ENCODE results near the gene ARHGAP9. TPM values are rescaled to one million over a fixed set of nuclear protein-coding genes. Genes with fewer than 3 reads are reported as not detected.

Gene ARHGAP9
- total and polyA plus RNA-seq, 2 of the 8 experiments (the other 6 are each of a cell fraction or from before 2014, with no cell fraction given): 3.2 to 6.0 TPM

DNA sequence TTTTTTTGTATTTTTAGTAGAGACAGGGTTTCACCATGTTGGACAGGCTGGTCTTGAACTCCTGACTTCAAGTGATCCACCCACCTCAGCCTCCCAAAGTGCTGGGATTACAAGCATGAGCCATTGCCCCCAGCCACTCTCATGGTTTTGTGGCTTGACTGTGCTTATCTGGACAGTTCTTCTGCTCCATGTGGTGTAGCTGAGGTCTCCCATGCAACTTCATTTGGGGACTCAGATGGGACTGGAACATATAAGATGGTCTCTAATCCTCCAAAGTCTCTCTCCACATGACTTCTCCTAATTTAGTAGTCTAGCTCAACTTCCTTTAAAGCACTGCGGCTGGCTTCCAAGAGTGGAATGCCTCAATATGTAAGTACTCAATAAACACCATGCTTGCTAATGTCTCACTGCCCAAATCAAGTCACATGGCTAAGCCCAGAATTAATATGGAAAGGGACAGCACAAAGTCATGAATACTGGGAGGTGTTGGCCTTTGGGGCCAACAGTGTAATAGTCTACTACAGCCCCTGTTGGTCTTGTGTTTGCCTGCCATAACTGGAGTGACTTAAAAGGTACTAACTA, 37.7 kb downstream of the ARHGAP9 start:
- no peaks in the 10 kb centered on the region for H4K20me1 ChIP-seq (replicated peaks in 1 of 2; ENCODE audit: control insufficient read depth in 1 of 2, insufficient read depth in 2 of 2, low read length in 2 of 2)
- H3K79me1 ChIP-seq (ENCODE audit: low read depth, low read length): no peaks in the 10 kb centered on the region
- FAIRE-seq: no peak
- H3K27me3 ChIP-seq (replicated peaks in 1 of 4; ENCODE audit: control insufficient read depth in 3 of 4, extremely low read depth in 1 of 4, insufficient read depth in 3 of 4, low read length in 3 of 4): no peaks in the 10 kb centered on the region
- H3K23me2 ChIP-seq (ENCODE audit: low read depth, low read length): no peaks in the 10 kb centered on the region
- no peak overlapping the region for H4K91ac ChIP-seq (replicated peaks; ENCODE audit: insufficient read length, low read length)
- no peak overlapping the region for H2BK20ac ChIP-seq (ENCODE audit: low read length)
- H3K18ac ChIP-seq (ENCODE audit: extremely low read depth, low read length): no peak overlapping the region
- H4K8ac ChIP-seq (ENCODE audit: extremely low read depth, insufficient read depth, low read length): no peak overlapping the region
- peaks cover 0 to 3% of the 10 kb centered on the region in 2 experiments; a peak in 2 of 4 replicates for H3K9me3 ChIP-seq (ENCODE audit: insufficient read depth in 2 of 2, low read depth in 1 of 2, low read length in 1 of 2)
- H3K23ac ChIP-seq (ENCODE audit: insufficient read length): no peak overlapping the region
- H3K4me2 ChIP-seq (ENCODE audit: insufficient read depth in 1 of 2, low read depth in 2 of 2, low read length in 2 of 2): no peak overlapping the region
- H4K5ac ChIP-seq (ENCODE audit: insufficient read length, low read depth, low read length): no peak overlapping the region
- H3K4ac ChIP-seq (replicated peaks; ENCODE audit: insufficient read length, low read depth, low read length): no peak overlapping the region
- no peak overlapping the region for H3K9ac ChIP-seq (replicated peaks in 1 of 4; ENCODE audit: extremely low read depth in 1 of 4, low read depth in 3 of 4, low read length in 3 of 4)
- H3K4me1 ChIP-seq (replicated peaks in 1 of 4; ENCODE audit: control insufficient read depth in 3 of 4, insufficient read depth in 4 of 4, low read length in 3 of 4): no peaks in the 10 kb centered on the region
- no peak for DNase-seq (ENCODE audit: low read depth in 1 of 2, low spot score in 2 of 2)
- H3K79me2 ChIP-seq (ENCODE audit: control insufficient read depth in 1 of 2, insufficient read depth in 2 of 2, low read length in 2 of 2): no peaks in the 10 kb centered on the region
- H2BK5ac ChIP-seq (ENCODE audit: low read depth, low read length): no peak overlapping the region
- no peaks in the 10 kb centered on the region for H3K36me3 ChIP-seq (ENCODE audit: control insufficient read depth in 2 of 4, insufficient read depth in 4 of 4, low read length in 3 of 4)
- no peak overlapping the region for H2BK120ac ChIP-seq (replicated peaks; ENCODE audit: low read depth, low read length)
- CTCF ChIA-PET (ENCODE audit: partially characterized antibody): interaction anchor here (0.7 to 6.3 kb wide), 5 partner anchors 12 to 165 kb away, joined by 3 to 47 read pairs (median 3); partner anchors contain the start of gene INHBE
- no peak overlapping the region for H3K27ac ChIP-seq (ENCODE audit: low read depth, low read length)
- no peak overlapping the region for H3K4me3 ChIP-seq (ENCODE audit: extremely low read depth in 1 of 4, insufficient read depth in 2 of 4, low read depth in 3 of 4, low read length in 4 of 4)
- POLR2A ChIA-PET (ENCODE audit: partially characterized antibody): interaction anchor here (0.6 to 4.6 kb wide), 4 partner anchors 9 to 16 kb away, joined by 3 to 34 read pairs (median 4); partner anchors contain the start of genes INHBE and R3HDM2
- no peak overlapping the region for H2BK12ac ChIP-seq (ENCODE audit: low read depth, low read length)
- no peak overlapping the region for H2AFZ ChIP-seq (ENCODE audit: low read length)
- H3K14ac ChIP-seq (ENCODE audit: insufficient read length): no peak overlapping the region
- no peak overlapping the region for H2BK15ac ChIP-seq (ENCODE audit: low read length)
- H3K56ac ChIP-seq (replicated peaks; ENCODE audit: insufficient read length, low read depth, low read length): no peak overlapping the region
- 88% methylated on average over 1 of the region's 1 CpG; no CpG with 5 or more reads in 1 of the 2 experiments for WGBS, 2 experiments (ENCODE audit: extremely low coverage in 1 of 2, insufficient coverage in 1 of 2, insufficient read length in 1 of 2, insufficient replicate concordance in 2 of 2, low coverage in 1 of 2, low lambda C conversion rate in 2 of 2, missing lambda C conversion rate in 1 of 2)
- H2AK5ac ChIP-seq (ENCODE audit: low read depth, low read length): no peak overlapping the region
- TF ChIP-seq ATF2 (IDR thresholded peaks at IDR 0.05; ENCODE audit: low read length) (no peak), HDAC6 (IDR thresholded peaks at IDR 0.05; ENCODE audit: low read depth, low read length) (no peak), SIX5 (IDR thresholded peaks at IDR 0.05; ENCODE audit: low read depth, low read length) (no peak), EGR1 (IDR thresholded peaks at IDR 0.05; ENCODE audit: borderline replicate concordance, low read depth, low read length) (no peak), POU5F1 (IDR thresholded peaks at IDR 0.05; ENCODE audit: low read depth, low read length) (no peak), CBX8 (IDR thresholded peaks at IDR 0.05; ENCODE audit: borderline replicate concordance, low read depth, low read length) (no peak), RAD21 (IDR thresholded peaks at IDR 0.05 in 1 of 2, conservative IDR thresholded peaks at IDR 0.05 in 1 of 2; ENCODE audit: low read depth in 2 of 2, low read length in 2 of 2) (no peak), CEBPB (IDR thresholded peaks at IDR 0.05; ENCODE audit: low read depth, low read length) (no peak), FOSL1 (IDR thresholded peaks at IDR 0.05; ENCODE audit: insufficient read depth, low read depth, low read length) (no peak), RNF2 (IDR thresholded peaks at IDR 0.05; ENCODE audit: borderline replicate concordance, low read depth, low read length, missing control alignments, poor library complexity, severe bottlenecking) (no peak), SP1 (IDR thresholded peaks at IDR 0.05; ENCODE audit: low read depth, low read length) (no peak)

Measured in H1 (cell line).